ENCODE measurements around the gene NFIC. TPM values are rescaled to one million over a fixed set of nuclear protein-coding genes. Genes with fewer than 3 reads are reported as not detected.

Gene NFIC
- total and polyA plus RNA-seq, 2 experiments from 2014 or later: 7.8 to 20.9 TPM

GRCh38 chr19:3378352-3379150 is 12.2 kb downstream of the NFIC start:
- no peak overlapping the region for H3K4me3 ChIP-seq
- peaks cover 17% of the 10 kb centered on the region for H3K79me2 ChIP-seq
- H3K27ac ChIP-seq: no peak overlapping the region
- H3K4me2 ChIP-seq: no peak overlapping the region
- TF ChIP-seq CTCF (IDR thresholded peaks at IDR 0.05; ENCODE audit: poor library complexity): no peak
- TF ChIP-seq EZH2phosphoT487 (IDR thresholded peaks at IDR 0.05; ENCODE audit: low read depth, severe bottlenecking, unreplicated experiment): no peak
- TF ChIP-seq EZH2 (IDR thresholded peaks at IDR 0.05; ENCODE audit: borderline replicate concordance): no peak
- peaks cover 6% of the 10 kb centered on the region for H3K4me1 ChIP-seq (ENCODE audit: insufficient read depth)
- no peak overlapping the region for H2AFZ ChIP-seq
- WGBS (ENCODE audit: low lambda C conversion rate, missing lambda C conversion rate): 70% methylated on average over 11 of the region's 11 CpGs
- no peaks in the 10 kb centered on the region for H3K9me3 ChIP-seq (ENCODE audit: low read depth)
- DNase-seq (ENCODE audit: low spot score): no peak
- H3K36me3 ChIP-seq (replicated peaks; ENCODE audit: insufficient read depth, low read depth): no peaks in the 10 kb centered on the region
- H4K20me1 ChIP-seq (ENCODE audit: insufficient read depth, poor library complexity, severe bottlenecking): peaks cover 14% of the 10 kb centered on the region
- H3K9me2 ChIP-seq (replicated peaks; ENCODE audit: insufficient read depth): no peaks in the 10 kb centered on the region
- no peaks in the 10 kb centered on the region for H3K27me3 ChIP-seq

- TF ChIP-seq CTCF (IDR thresholded peaks at IDR 0.05; ENCODE audit: poor library complexity): no peak
- TF ChIP-seq EZH2phosphoT487 (IDR thresholded peaks at IDR 0.05; ENCODE audit: low read depth, severe bottlenecking, unreplicated experiment): no peak
- TF ChIP-seq EZH2 (IDR thresholded peaks at IDR 0.05; ENCODE audit: borderline replicate concordance): no peak
- H3K9me3 ChIP-seq (ENCODE audit: low read depth): no peaks in the 10 kb centered on the region
These were observed 14.4 kb downstream of the NFIC start for GRCh38 chr19:3380829-3381228.

GRCh38 chr19:3381701-3382372 is 15.5 kb downstream of the NFIC start:
- peaks cover 19% of the 10 kb centered on the region for H3K79me2 ChIP-seq
- H3K36me3 ChIP-seq (replicated peaks; ENCODE audit: insufficient read depth, low read depth): no peaks in the 10 kb centered on the region
- 96% methylated on average over 59 of the region's 59 CpGs for WGBS (ENCODE audit: low lambda C conversion rate, missing lambda C conversion rate)
- no peak overlapping the region for H3K4me2 ChIP-seq
- H3K9me2 ChIP-seq (replicated peaks; ENCODE audit: insufficient read depth): no peaks in the 10 kb centered on the region
- no peak overlapping the region for H3K4me3 ChIP-seq
- no peaks in the 10 kb centered on the region for H3K27me3 ChIP-seq
- TF ChIP-seq EZH2 (IDR thresholded peaks at IDR 0.05; ENCODE audit: borderline replicate concordance) (no peak), CTCF (IDR thresholded peaks at IDR 0.05; ENCODE audit: poor library complexity) (no peak), EZH2phosphoT487 (IDR thresholded peaks at IDR 0.05; ENCODE audit: low read depth, severe bottlenecking, unreplicated experiment) (no peak)
- no peak overlapping the region for H2AFZ ChIP-seq
- no peaks in the 10 kb centered on the region for H3K9me3 ChIP-seq (ENCODE audit: low read depth)
- H3K4me1 ChIP-seq (ENCODE audit: insufficient read depth): peaks cover 10% of the 10 kb centered on the region
- no peak overlapping the region for H3K27ac ChIP-seq
- DNase-seq (ENCODE audit: low spot score): no peak
- peaks cover 6% of the 10 kb centered on the region for H4K20me1 ChIP-seq (ENCODE audit: insufficient read depth, poor library complexity, severe bottlenecking)

More at GRCh38 chr19:3380829-3381228, 14.4 kb downstream of the NFIC start:
- no peak overlapping the region for H3K4me3 ChIP-seq
- DNase-seq (ENCODE audit: low spot score): no peak
- H3K79me2 ChIP-seq: peaks cover 13% of the 10 kb centered on the region
- no peaks in the 10 kb centered on the region for H3K36me3 ChIP-seq (replicated peaks; ENCODE audit: insufficient read depth, low read depth)
- H3K4me1 ChIP-seq (ENCODE audit: insufficient read depth): peaks cover 10% of the 10 kb centered on the region
- no peak overlapping the region for H3K4me2 ChIP-seq
- no peaks in the 10 kb centered on the region for H3K9me2 ChIP-seq (replicated peaks; ENCODE audit: insufficient read depth)
- no peak overlapping the region for H2AFZ ChIP-seq
- H3K27me3 ChIP-seq: no peaks in the 10 kb centered on the region
- peaks cover 6% of the 10 kb centered on the region for H4K20me1 ChIP-seq (ENCODE audit: insufficient read depth, poor library complexity, severe bottlenecking)
- WGBS (ENCODE audit: low lambda C conversion rate, missing lambda C conversion rate): 96% methylated on average over 11 of the region's 11 CpGs
- H3K27ac ChIP-seq: no peak overlapping the region
